HG03342 (cell line): Measurements from ENCODE around the gene DNAH6.
"Not testable (repeated sequence)": the region's sequence is repeated elsewhere in the genome, so short reads cannot be mapped to it uniquely, and the experiment has no call there.

ENCODE experiments used
- ATAC-seq: cut with Tn5 transposase; IDR thresholded peaks from one replicate; pipeline ENCODE4 v1.9.1; 2021; ENCODE audit warnings: mild to moderate bottlenecking, moderate library complexity; ENCODE audit not compliant: unreplicated experiment

Gene DNAH6

GRCh38 chr2:84732897-84733778 lies 216.8 kb downstream of the DNAH6 start:
- no peak for ATAC-seq

- ATAC-seq = no peak
Measured at GRCh38 chr2:84735389-84735788, 219.1 kb downstream of the DNAH6 start.

GRCh38 chr2:84741182-84741822 lies 225.0 kb downstream of the DNAH6 start:
- ATAC-seq = peak; percentile 92

GRCh38 chr2:84748341-84748740 lies 232.0 kb downstream of the DNAH6 start:
- ATAC-seq = no peak

GRCh38 chr2:84749442-84749841 lies 233.1 kb downstream of the DNAH6 start:
- ATAC-seq = no peak

GRCh38 chr2:84755096-84755495 lies 238.8 kb downstream of the DNAH6 start:
- ATAC-seq = no peak

- ATAC-seq = no peak
Measured at GRCh38 chr2:84757648-84758047, 241.3 kb downstream of the DNAH6 start.

GRCh38 chr2:84766791-84767190 lies 250.5 kb downstream of the DNAH6 start:
- no peak for ATAC-seq

GRCh38 chr2:84768840-84769239 lies 252.5 kb downstream of the DNAH6 start:
- no peak for ATAC-seq

- no peak for ATAC-seq
Measured at GRCh38 chr2:84770280-84770679, 254.0 kb downstream of the DNAH6 start.

- ATAC-seq = no peak
Measured at GRCh38 chr2:84771251-84771650, 255.0 kb downstream of the DNAH6 start.

GRCh38 chr2:84773562-84773961 lies 257.3 kb downstream of the DNAH6 start:
- ATAC-seq = not testable (repeated sequence)

GRCh38 chr2:84776011-84776410 lies 259.7 kb downstream of the DNAH6 start:
- no peak for ATAC-seq

- no peak for ATAC-seq
Measured at GRCh38 chr2:84778911-84779690, 262.8 kb downstream of the DNAH6 start.

GRCh38 chr2:84779781-84780180 lies 263.5 kb downstream of the DNAH6 start:
- no peak for ATAC-seq

- ATAC-seq = peak; percentile 86
Measured at GRCh38 chr2:84781942-84782716, 265.8 kb downstream of the DNAH6 start.

GRCh38 chr2:84782717-84783442 lies 266.6 kb downstream of the DNAH6 start:
- ATAC-seq = no peak

- ATAC-seq = no peak
Measured at GRCh38 chr2:84785950-84786349, 269.7 kb downstream of the DNAH6 start.

GRCh38 chr2:84786601-84787000 lies 270.3 kb downstream of the DNAH6 start:
- no peak for ATAC-seq

- ATAC-seq = no peak
Measured at GRCh38 chr2:84788027-84788426, 271.7 kb downstream of the DNAH6 start.
